D721Med (cell line): ENCODE measurements around the gene GPRIN1.
A peak's percentile ranks its signal among the peaks of the same experiment; 100 is the strongest.

ENCODE experiments used
- DNase-seq: peaks from one replicate; pipeline ENCODE4 v3.0.0; 2011; ENCODE audit warnings: low spot score; ENCODE audit not compliant: insufficient read length
- FAIRE-seq: peaks from 2 replicates; lab custom pipeline; 2011; peaks lifted over from hg19 to GRCh38; lab: Jason Lieb, UNC
- CTCF ChIP-seq: IDR thresholded peaks from 2 replicates; pipeline ENCODE4 v1.5.1; 2012; ENCODE audit warnings: mild to moderate bottlenecking, control low read depth; ENCODE audit not compliant: insufficient read depth; ENCODE audit errors: missing control alignments

The GPRIN1 gene

DNA sequence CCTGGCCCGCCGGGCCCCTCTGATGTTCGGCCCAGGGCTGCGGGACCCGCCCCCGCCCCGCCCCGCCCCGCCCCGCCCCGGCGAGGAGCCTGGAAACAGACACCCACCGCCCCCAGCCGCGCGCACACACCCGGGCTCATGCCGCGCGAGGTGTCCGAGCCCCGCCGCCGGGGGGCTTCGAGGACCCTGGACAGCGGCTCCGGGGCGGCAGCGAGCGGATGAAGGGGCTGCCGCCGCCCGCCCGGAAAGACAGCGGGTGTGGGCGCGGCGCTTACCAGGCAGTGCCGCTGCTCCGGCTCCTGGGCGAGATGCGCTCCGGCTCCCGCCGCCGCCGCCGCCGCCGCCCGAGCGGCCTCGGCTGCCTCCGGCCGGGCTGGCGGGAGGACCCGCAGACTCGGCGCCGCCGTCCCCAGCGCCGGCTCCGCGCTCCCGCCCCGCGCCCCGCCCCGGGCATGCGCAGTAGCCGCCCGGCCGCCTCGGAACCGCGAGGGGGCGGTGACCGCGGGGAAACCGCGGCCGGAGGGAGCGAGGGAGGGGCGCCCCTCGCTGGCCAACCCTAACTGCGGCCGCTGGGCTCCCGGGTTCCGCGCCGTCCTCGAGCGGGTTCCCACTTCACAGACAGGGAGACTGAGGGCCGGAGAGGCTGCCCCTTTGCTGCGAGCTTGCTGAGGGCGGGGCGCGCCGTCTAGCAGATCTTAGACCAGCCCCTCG, at the start of gene GPRIN1:
GPRIN1 (minus strand) TSS at position 433 of the 711 bp plus-strand sequence. CDS start 10,322 bp downstream, outside the sequence.
- FAIRE-seq (no peak), DNase-seq (peak; percentile 80)

GRCh38 chr5:176659512-176659839, 49.5 kb upstream of the GPRIN1 start:
- no peak for DNase-seq
- no peak for FAIRE-seq
- TF ChIP-seq CTCF = no peak

More for the DNA sequence above, at the start of gene GPRIN1:
- peak; percentile 21 for TF ChIP-seq CTCF

- no peak for DNase-seq
- no peak for TF ChIP-seq CTCF
- no peak for FAIRE-seq
Measured at GRCh38 chr5:176658817-176659511, 49.0 kb upstream of the GPRIN1 start.

DNA sequence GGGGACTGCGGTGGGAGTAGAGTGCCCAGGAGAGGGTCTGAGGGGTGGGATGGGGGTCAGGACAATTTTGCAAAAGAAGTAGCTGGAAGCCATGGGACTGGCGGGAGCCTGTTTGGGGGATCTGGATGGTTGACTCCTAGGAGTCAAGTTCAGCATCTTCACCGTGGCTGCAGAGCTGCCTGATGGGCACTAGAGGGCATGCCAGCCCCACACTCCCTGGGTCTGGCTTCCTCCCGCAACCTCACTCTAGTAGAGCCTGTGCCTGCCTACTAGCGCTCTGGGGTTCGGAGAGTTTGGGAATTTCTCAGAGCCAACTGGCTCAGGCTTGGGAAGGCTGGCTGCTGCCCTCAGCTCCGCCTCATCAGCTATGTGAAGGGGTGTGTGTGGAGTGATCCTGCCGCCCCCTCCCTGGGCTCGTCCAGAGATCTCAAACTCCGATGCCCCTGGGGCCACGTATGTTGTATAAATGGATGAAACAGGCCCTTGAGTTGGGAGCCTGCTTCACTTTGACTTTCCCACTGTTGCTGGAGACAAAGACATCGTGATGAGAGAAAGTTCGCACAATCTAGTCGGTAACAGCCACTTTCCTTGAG, 48.1 kb upstream of the GPRIN1 start:
- DNase-seq (peak; percentile 73), FAIRE-seq (no peak)
- TF ChIP-seq CTCF = peak; percentile 76

DNA sequence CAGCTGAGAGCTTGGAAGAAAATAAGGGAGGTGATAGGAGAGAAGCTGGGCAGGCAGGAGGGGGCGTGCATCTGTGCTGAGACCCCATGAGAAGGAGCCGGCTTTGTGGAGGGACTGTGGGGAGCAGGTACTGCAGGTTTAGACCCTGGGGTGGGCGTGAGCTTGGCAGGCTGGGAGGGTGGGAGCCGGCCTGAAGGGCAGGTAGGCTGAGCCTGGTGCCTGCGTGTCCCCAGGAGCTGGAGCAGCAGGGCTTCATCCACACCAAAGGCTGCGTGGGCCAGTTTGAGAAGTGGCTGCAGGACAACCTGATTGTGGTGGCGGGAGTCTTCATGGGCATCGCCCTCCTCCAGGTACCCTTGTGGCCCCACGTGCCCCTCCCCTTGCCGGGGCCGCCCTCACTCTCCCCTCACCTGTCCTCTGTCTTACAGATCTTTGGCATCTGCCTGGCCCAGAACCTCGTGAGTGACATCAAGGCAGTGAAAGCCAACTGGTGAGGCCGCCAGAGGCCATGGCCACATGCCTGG, 46.6 kb upstream of the GPRIN1 start:
- DNase-seq (no peak), FAIRE-seq (no peak)
- TF ChIP-seq CTCF = no peak

DNA sequence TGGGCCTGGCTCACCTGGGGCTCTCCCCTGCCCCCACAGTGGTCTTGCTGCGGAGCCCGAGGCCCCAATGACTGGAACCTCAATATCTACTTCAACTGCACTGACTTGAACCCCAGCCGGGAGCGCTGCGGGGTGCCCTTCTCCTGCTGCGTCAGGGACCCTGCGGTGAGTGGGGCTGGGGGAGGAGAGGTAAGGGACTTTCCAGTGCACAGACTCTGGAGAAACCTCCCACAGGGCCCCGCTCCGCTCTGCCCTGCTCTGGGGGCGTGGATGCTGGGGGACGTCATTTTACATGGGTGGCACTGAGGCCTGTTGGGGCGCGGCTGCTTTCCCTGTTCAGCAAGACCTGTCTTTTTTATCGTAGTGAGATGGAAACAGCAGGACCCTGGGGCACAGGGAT, 44.9 kb upstream of the GPRIN1 start:
- no peak for TF ChIP-seq CTCF

More for the DNA sequence above, 44.9 kb upstream of the GPRIN1 start:
- DNase-seq = no peak
- FAIRE-seq = no peak
